Measurements from ENCODE around the gene KLK15.
"Not testable (repeated sequence)": the region's sequence is repeated elsewhere in the genome, so short reads cannot be mapped to it uniquely, and the experiment has no call there.

The KLK15 gene

GRCh38 chr19:50820549-50821247 is 12.7 kb downstream of the KLK15 start:
- DNase-seq (ENCODE audit: low read depth), result no peak

GRCh38 chr19:50820086-50820485 is 13.3 kb downstream of the KLK15 start:
- DNase-seq (ENCODE audit: low read depth), result no peak

- no peak for DNase-seq (ENCODE audit: low read depth)
These were observed 13.7 kb downstream of the KLK15 start for GRCh38 chr19:50819636-50820035.

GRCh38 chr19:50818859-50819472 is 14.4 kb downstream of the KLK15 start:
- DNase-seq (ENCODE audit: low read depth), result no peak

- DNase-seq (ENCODE audit: low read depth), result no peak
These were observed 15.2 kb downstream of the KLK15 start for GRCh38 chr19:50817941-50818858.

- no peak for DNase-seq (ENCODE audit: low read depth)
These were observed 17.9 kb downstream of the KLK15 start for GRCh38 chr19:50815439-50815838.

GRCh38 chr19:50814883-50815282 is 18.5 kb downstream of the KLK15 start:
- DNase-seq (ENCODE audit: low read depth), result no peak

- DNase-seq (ENCODE audit: low read depth), result no peak
These were observed 20.9 kb downstream of the KLK15 start for GRCh38 chr19:50812474-50812873.

GRCh38 chr19:50811622-50812238 is 21.6 kb downstream of the KLK15 start:
- DNase-seq (ENCODE audit: low read depth), result not testable (repeated sequence)

- no peak for DNase-seq (ENCODE audit: low read depth)
These were observed 24.5 kb downstream of the KLK15 start for GRCh38 chr19:50808856-50809255.

- DNase-seq (ENCODE audit: low read depth), result peak; percentile 98
These were observed 28.7 kb downstream of the KLK15 start for GRCh38 chr19:50804420-50805272.

GRCh38 chr19:50803633-50804419 is 29.5 kb downstream of the KLK15 start:
- no peak for DNase-seq (ENCODE audit: low read depth)

GRCh38 chr19:50801107-50801506 is 32.3 kb downstream of the KLK15 start:
- DNase-seq (ENCODE audit: low read depth), result no peak

GRCh38 chr19:50799547-50799851 is 33.9 kb downstream of the KLK15 start:
- no peak for DNase-seq (ENCODE audit: low read depth)

- DNase-seq (ENCODE audit: low read depth), result no peak
These were observed 34.5 kb downstream of the KLK15 start for GRCh38 chr19:50798659-50799546.

- DNase-seq (ENCODE audit: low read depth), result no peak
These were observed 35.4 kb downstream of the KLK15 start for GRCh38 chr19:50797781-50798658.

- no peak for DNase-seq (ENCODE audit: low read depth)
These were observed 36.0 kb downstream of the KLK15 start for GRCh38 chr19:50797429-50797780.

GRCh38 chr19:50796634-50797428 is 36.5 kb downstream of the KLK15 start:
- DNase-seq (ENCODE audit: low read depth), result no peak

Data from HS-27A (cell line).